H1 (cell line): ENCODE data around the gene SORCS3. TPM values are rescaled to one million over a fixed set of nuclear protein-coding genes. Genes with fewer than 3 reads are reported as not detected.

Source experiments
- CTCF ChIA-PET: fragments of 300-600 bp; sonication (Branson Sonifier 250); formaldehyde crosslinking; loops from one replicate; lab custom pipeline; 2021; ENCODE audit not compliant: partially characterized antibody; lab: Charles Lee
- POLR2A ChIA-PET: fragments of 300-600 bp; sonication (Branson Sonifier 250); formaldehyde crosslinking; loops from one replicate; lab custom pipeline; 2021; ENCODE audit warnings: inconsistent platforms; ENCODE audit not compliant: partially characterized antibody; lab: Charles Lee
- DNase-seq, 2 experiments: peaks; one replicate each; pipeline versions ENCODE4 v3.0.0 to v3.0.0-alpha.2; 2010 to 2022; ENCODE audit warnings: low spot score in 2 of 2, low read depth in 1 of 2, mixed read lengths in 1 of 2
- FAIRE-seq: peaks from 2 replicates; lab custom pipeline; 2011; peaks lifted over from hg19 to GRCh38; lab: Jason Lieb, UNC
- H2AFZ ChIP-seq: 2 replicates; pipeline ENCODE4 v1.8.1; 2012; ENCODE audit warnings: low read length, inconsistent platforms
- H2AK5ac ChIP-seq: 2 replicates; pipeline ENCODE4 v1.6.1; 2013; ENCODE audit warnings: low read depth, low read length
- H2BK120ac ChIP-seq: replicated peaks from 2 replicates; pipeline ENCODE3; 2013; ENCODE audit warnings: low read depth, low read length, inconsistent platforms
- H2BK12ac ChIP-seq: 2 replicates; pipeline ENCODE4 v1.6.1; 2013; ENCODE audit warnings: low read depth, low read length
- H2BK15ac ChIP-seq: 2 replicates; pipeline ENCODE4 v1.6.1; 2013; ENCODE audit warnings: low read length
- H2BK20ac ChIP-seq: 2 replicates; pipeline ENCODE4 v1.6.1; 2013; ENCODE audit warnings: low read length
- H2BK5ac ChIP-seq: 2 replicates; pipeline ENCODE4 v1.6.1; 2013; ENCODE audit warnings: low read depth, low read length
- H3K14ac ChIP-seq: 2 replicates; pipeline ENCODE4 v1.6.1; 2013; ENCODE audit warnings: inconsistent platforms; ENCODE audit not compliant: insufficient read length
- H3K18ac ChIP-seq: 2 replicates; pipeline ENCODE4 v1.6.1; 2013; ENCODE audit warnings: low read length; ENCODE audit errors: extremely low read depth
- H3K23ac ChIP-seq: 2 replicates; pipeline ENCODE4 v1.6.1; 2013; ENCODE audit warnings: inconsistent platforms; ENCODE audit not compliant: insufficient read length
- H3K23me2 ChIP-seq: 2 replicates; pipeline ENCODE4 v1.6.1; 2013; ENCODE audit warnings: low read depth, low read length
- H3K27ac ChIP-seq: 2 replicates; pipeline ENCODE4 v1.6.1; 2011; ENCODE audit warnings: low read depth, low read length, inconsistent platforms
- H3K27me3 ChIP-seq, 4 experiments: replicated peaks in 1 of 4; 1 replicate in 1 of 4; 2 replicates in 3 of 4; pipeline versions ENCODE4 v1.6.1 to v1.8.1; 2011 to 2013; ENCODE audit warnings: low read length in 3 of 4, mild to moderate bottlenecking in 3 of 4, inconsistent platforms in 2 of 4, mixed read lengths in 2 of 4, moderate library complexity in 1 of 4; ENCODE audit not compliant: control insufficient read depth in 3 of 4, insufficient read depth in 3 of 4; ENCODE audit errors: extremely low read depth in 1 of 4
- H3K36me3 ChIP-seq, 4 experiments: 2 replicates each; pipeline versions ENCODE4 v1.6.1 to v1.8.1; 2011 to 2013; ENCODE audit warnings: mild to moderate bottlenecking in 4 of 4, low read length in 3 of 4, moderate library complexity in 2 of 4, control low read depth in 1 of 4, inconsistent platforms in 1 of 4; ENCODE audit not compliant: insufficient read depth in 4 of 4, control insufficient read depth in 2 of 4
- H3K4ac ChIP-seq: replicated peaks from 2 replicates; pipeline ENCODE3; 2013; ENCODE audit warnings: low read length, low read depth, mixed read lengths, inconsistent platforms; ENCODE audit not compliant: insufficient read length
- H3K4me1 ChIP-seq, 4 experiments: replicated peaks in 1 of 4; 1 replicate in 1 of 4; 2 replicates in 3 of 4; pipeline versions ENCODE4 v1.6.1 to v1.8.1; 2011 to 2013; ENCODE audit warnings: low read length in 3 of 4, inconsistent platforms in 2 of 4, mixed read lengths in 1 of 4; ENCODE audit not compliant: insufficient read depth in 4 of 4, control insufficient read depth in 3 of 4
- H3K4me2 ChIP-seq, 2 experiments: 2 replicates each; pipeline versions ENCODE4 v1.6.1 to v1.8.1; 2011 to 2013; ENCODE audit warnings: low read depth in 2 of 2, low read length in 2 of 2, control low read depth in 1 of 2, inconsistent platforms in 1 of 2, mild to moderate bottlenecking in 1 of 2; ENCODE audit not compliant: insufficient read depth in 1 of 2
- H3K4me3 ChIP-seq, 4 experiments: fragments of 200-600, 300-600 bp in 1 of 4; sonication (generic), shearing (Covaris generic), sonication (Bioruptor Twin) in 1 of 4; 2 replicates each; pipeline versions ENCODE4 v1.5.1 to v1.8.1; 2011 to 2016; ENCODE audit warnings: low read length in 4 of 4, low read depth in 3 of 4, control low read depth in 2 of 4, inconsistent platforms in 2 of 4, mild to moderate bottlenecking in 2 of 4, mixed read lengths in 1 of 4, moderate library complexity in 1 of 4; ENCODE audit not compliant: insufficient read depth in 2 of 4; ENCODE audit errors: extremely low read depth in 1 of 4
- H3K56ac ChIP-seq: replicated peaks from 2 replicates; pipeline ENCODE3; 2013; ENCODE audit warnings: low read depth, mild to moderate bottlenecking, mixed read lengths, low read length, inconsistent platforms; ENCODE audit not compliant: insufficient read length
- H3K79me1 ChIP-seq: 2 replicates; pipeline ENCODE4 v1.6.1; 2013; ENCODE audit warnings: low read depth, low read length, control low read depth
- H3K79me2 ChIP-seq, 2 experiments: 2 replicates each; pipeline versions ENCODE4 v1.6.1 to v1.8.1; 2012 to 2013; ENCODE audit warnings: low read length in 2 of 2, mild to moderate bottlenecking in 2 of 2, inconsistent platforms in 1 of 2; ENCODE audit not compliant: insufficient read depth in 2 of 2, control insufficient read depth in 1 of 2
- H3K9ac ChIP-seq, 4 experiments: replicated peaks in 1 of 4; 1 replicate in 1 of 4; 2 replicates in 3 of 4; pipeline versions ENCODE4 v1.6.1 to v1.8.1; 2011 to 2013; ENCODE audit warnings: low read depth in 3 of 4, low read length in 3 of 4, control low read depth in 2 of 4, mild to moderate bottlenecking in 2 of 4, moderate library complexity in 2 of 4, inconsistent platforms in 1 of 4; ENCODE audit errors: extremely low read depth in 1 of 4
- H3K9me3 ChIP-seq, 2 experiments: 2 replicates each; pipeline versions ENCODE4 v1.6.1 to v1.8.1; 2012 to 2013; ENCODE audit warnings: mild to moderate bottlenecking in 2 of 2, moderate library complexity in 2 of 2, control low read depth in 1 of 2, inconsistent platforms in 1 of 2, low read depth in 1 of 2, low read length in 1 of 2, mixed read lengths in 1 of 2; ENCODE audit not compliant: insufficient read depth in 2 of 2
- H4K20me1 ChIP-seq, 2 experiments: replicated peaks in 1 of 2; 2 replicates each; pipeline versions ENCODE3 to v1.8.1; 2011 to 2013; ENCODE audit warnings: inconsistent platforms in 2 of 2, low read length in 2 of 2, mild to moderate bottlenecking in 1 of 2; ENCODE audit not compliant: insufficient read depth in 2 of 2, control insufficient read depth in 1 of 2
- H4K5ac ChIP-seq: 2 replicates; pipeline ENCODE4 v1.6.1; 2013; ENCODE audit warnings: low read length, low read depth, mixed read lengths, inconsistent platforms; ENCODE audit not compliant: insufficient read length
- H4K8ac ChIP-seq: 2 replicates; pipeline ENCODE4 v1.8.0; 2013; ENCODE audit warnings: mild to moderate bottlenecking, moderate library complexity, low read length, inconsistent platforms; ENCODE audit not compliant: insufficient read depth; ENCODE audit errors: extremely low read depth
- H4K91ac ChIP-seq: replicated peaks from 2 replicates; pipeline ENCODE3; 2013; ENCODE audit warnings: low read length, mixed read lengths, inconsistent platforms; ENCODE audit not compliant: insufficient read length
- POLR2A ChIP-seq, 2 experiments: IDR thresholded peaks; 1 replicate in 1 of 2; 2 replicates in 1 of 2; pipeline ENCODE4 v1.6.1; 2011; ENCODE audit warnings: low read depth in 2 of 2, low read length in 2 of 2, mild to moderate bottlenecking in 2 of 2; ENCODE audit errors: control extremely low read depth in 1 of 2
- SIX5 ChIP-seq: IDR thresholded peaks from 2 replicates; pipeline ENCODE4 v1.6.1; 2011; ENCODE audit warnings: mild to moderate bottlenecking, low read depth, low read length
- WGBS, 2 experiments: shearing (Covaris generic) in 1 of 2; methylation state at CpG; one replicate each; pipeline versions ENCODE4 v1.1.6 to v1.1.7; 2013 to 2015; ENCODE audit warnings: low lambda C conversion rate in 2 of 2, mixed read lengths in 2 of 2, inconsistent platforms in 1 of 2, low coverage in 1 of 2, missing lambda C conversion rate in 1 of 2; ENCODE audit not compliant: insufficient replicate concordance in 2 of 2, insufficient coverage in 1 of 2, insufficient read length in 1 of 2; ENCODE audit errors: extremely low coverage in 1 of 2, missing lambda C conversion rate in 1 of 2; 5-methylcytosine and 5-hydroxymethylcytosine counted together
- polyA plus RNA-seq, 7 experiments: library from polyadenylated mRNA; depleted of rRNA in 3 of 7; stranded (reverse) in 5 of 7; unstranded in 2 of 7; fragments of >200 nt in 5 of 7; fragments of 200-250 nt in 2 of 7; gene quantifications; 1 replicate in 5 of 7; 2 replicates in 1 of 7; 4 replicates in 1 of 7; pipeline versions ENCODE4 v1.2.1 to v1.2.3, GENCODE V29; 2011 to 2013; ENCODE audit warnings: missing spikeins in 2 of 7, mixed read lengths in 2 of 7
- total RNA-seq: library from RNA; stranded (reverse); fragmentation: NEBNext Ultra II Directional; extraction: Animal tissue kit (Norgen Biotek cat#: 25700); gene quantifications from 2 replicates; pipeline ENCODE4 v1.2.1, GENCODE V29; 2021

The SORCS3 gene
- total and polyA plus RNA-seq, 2 of the 8 experiments (the other 6 are each of a cell fraction or from before 2014, with no cell fraction given): 0.26 to 0.88 TPM

- Histone ChIP-seq H3K23me2 (no peaks in the 10 kb centered on the region; the same call in 1 of the 2 replicates), H3K9ac (no peak overlapping the region), H3K36me3 (no peaks in the 10 kb centered on the region), H2BK120ac (no peak overlapping the region), H3K14ac (no peak overlapping the region), H3K23ac (no peak overlapping the region), H3K18ac (no peak overlapping the region), H3K9me3 (no peaks in the 10 kb centered on the region), H2BK12ac (no peak overlapping the region), H4K8ac (no peak overlapping the region), H3K56ac (no peak overlapping the region), H3K27ac (no peak overlapping the region), H3K79me2 (no peaks in the 10 kb centered on the region), H3K4me1 (peaks cover 0 to 18% (median 8%) of the 10 kb centered on the region in 4 experiments; a peak in 2 of 7 replicates), H2BK20ac (no peak overlapping the region), H2BK15ac (no peak overlapping the region), H2AFZ (no peak overlapping the region), H3K4me3 (no peak overlapping the region), H3K4ac (no peak overlapping the region), H4K20me1 (no peaks in the 10 kb centered on the region), H3K79me1 (no peaks in the 10 kb centered on the region), H4K5ac (no peak overlapping the region), H4K91ac (no peak overlapping the region), H3K4me2 (no peak overlapping the region), H2BK5ac (no peak overlapping the region), H3K27me3 (no peaks in the 10 kb centered on the region), H2AK5ac (no peak overlapping the region)
- POLR2A ChIA-PET: no interaction called here
- 95% methylated on average over 5 of the region's 5 CpGs; no CpG with 5 or more reads in 1 of the 2 experiments for WGBS, 2 experiments
- no peak for TF ChIP-seq SIX5
- TF ChIP-seq POLR2A (IDR thresholded peaks at IDR 0.05; ENCODE audit: control extremely low read depth in 1 of 2, low read depth in 2 of 2, low read length in 2 of 2): no peak
- DNase-seq (no peak), FAIRE-seq (no peak)
- CTCF ChIA-PET: interaction anchor here (1.1 kb wide), 2 partner anchors 37 to 384 kb away, joined by 4 read pairs; no protein-coding TSS in a partner anchor
Measured at GRCh38 chr10:105026566-105026965, 385.5 kb downstream of the SORCS3 start.
